Gastroesophageal sphincter (tissue), 4 donors: ENCODE data around the gene SLC39A11. TPM values are rescaled to one million over a fixed set of nuclear protein-coding genes. Genes with fewer than 3 reads are reported as not detected.

Experiments
- ATAC-seq: fragments of 150-250 bp; one replicate; pipeline ENCODE4 v1.9.1; 2016; ENCODE audit warnings: mild to moderate bottlenecking, moderate library complexity
- H3K27ac ChIP-seq, 4 donors: fragments of 200-600 bp; sonication (generic) in 3 of 4; 1 replicate in 3 of 4; 2 replicates in 1 of 4; pipeline ENCODE4 v1.5.1; 2016 to 2019
- H3K27me3 ChIP-seq: fragments of 200-600 bp; sonication (generic); one replicate; pipeline ENCODE4 v1.5.1; 2019
- H3K36me3 ChIP-seq, 2 donors: fragments of 200-600 bp; sonication (generic); one replicate each; pipeline ENCODE4 v1.5.1; 2019; ENCODE audit warnings: control low read depth in 1 of 2
- H3K4me1 ChIP-seq, 3 donors: fragments of 200-600 bp; sonication (generic); 1 replicate in 2 of 3; 2 replicates in 1 of 3; pipeline ENCODE4 v1.5.1; 2016 to 2019; ENCODE audit warnings: control low read depth in 2 of 3
- H3K4me3 ChIP-seq, 2 donors: fragments of 200-600 bp; sonication (generic); one replicate each; pipeline ENCODE4 v1.5.1; 2019; ENCODE audit warnings: mild to moderate bottlenecking in 1 of 2, moderate library complexity in 1 of 2
- H3K9me3 ChIP-seq, 3 donors: fragments of 200-600 bp; sonication (generic); one replicate each; pipeline ENCODE4 v1.5.1; 2017 to 2019; ENCODE audit warnings: control low read depth in 2 of 3
- CTCF ChIP-seq, 4 experiments: fragments of 200-600 bp in 2 of 4; fragments of 450-650 bp in 2 of 4; sonication (generic) in 1 of 4; IDR thresholded peaks; one replicate each; pipeline ENCODE4 v1.5.1; 2017 to 2019; ENCODE audit warnings: antibody characterized with exemption in 4 of 4, mild to moderate bottlenecking in 2 of 4, moderate library complexity in 2 of 4
- EP300 ChIP-seq: sonication (generic); formaldehyde crosslinking; IDR thresholded peaks from one replicate; pipeline ENCODE4 v1.6.1; 2017; ENCODE audit warnings: antibody characterized with exemption, mild to moderate bottlenecking
- POLR2A ChIP-seq, 2 donors: fragments of 450-650 bp; IDR thresholded peaks; one replicate each; pipeline ENCODE4 v1.6.1; 2017; ENCODE audit warnings: antibody characterized with exemption in 2 of 2, mild to moderate bottlenecking in 2 of 2, moderate library complexity in 1 of 2
- POLR2AphosphoS5 ChIP-seq: sonication (generic); formaldehyde crosslinking; IDR thresholded peaks from one replicate; pipeline ENCODE4 v1.6.1; 2017; ENCODE audit warnings: antibody characterized with exemption
- WGBS, 2 donors: methylation state at CpG; one replicate each; pipeline ENCODE4 v1.1.5; 2018; ENCODE audit warnings: low coverage in 1 of 2; 5-methylcytosine and 5-hydroxymethylcytosine counted together
- total RNA-seq, 4 donors: library from RNA; depleted of rRNA; stranded (reverse); fragments of >200 nt; gene quantifications; one replicate each; pipeline ENCODE4 v1.1.0, GENCODE V29; 2016

SLC39A11 gene
- total RNA-seq, 4 donors from 2014 or later = 11.6 to 16.8 (median 14.5) TPM

GRCh38 chr17:72617557-72617956 is 474.9 kb downstream of the SLC39A11 start:
- no peaks in the 10 kb centered on the region for H3K36me3 ChIP-seq
- H3K27me3 ChIP-seq = peaks cover 72% of the 10 kb centered on the region
- H3K4me3 ChIP-seq = no peak overlapping the region
- TF ChIP-seq CTCF (IDR thresholded peaks at IDR 0.05) (no peak), POLR2AphosphoS5 (no peak), EP300 (no peak), POLR2A (IDR thresholded peaks at IDR 0.05) (no peak)
- no peak for ATAC-seq
- no peaks in the 10 kb centered on the region for H3K4me1 ChIP-seq
- 40 to 49% methylated on average over 3 of the region's 6 CpGs for WGBS, 2 donors
- H3K9me3 ChIP-seq = no peaks in the 10 kb centered on the region
- H3K27ac ChIP-seq = peak overlapping the region in 2 of 4 donors; percentile 19 to 40

GRCh38 chr17:72616447-72616846 is 476.0 kb downstream of the SLC39A11 start:
- Histone ChIP-seq H3K27me3 (peaks cover 71% of the 10 kb centered on the region), H3K36me3 (no peaks in the 10 kb centered on the region), H3K4me3 (no peak overlapping the region), H3K4me1 (no peaks in the 10 kb centered on the region), H3K9me3 (no peaks in the 10 kb centered on the region), H3K27ac (peak overlapping the region in 1 of 4 donors; percentile 45)
- TF ChIP-seq POLR2A (IDR thresholded peaks at IDR 0.05) (no peak), EP300 (no peak), CTCF (IDR thresholded peaks at IDR 0.05) (no peak), POLR2AphosphoS5 (no peak)
- no peak for ATAC-seq
- 37% methylated on average over 2 of the region's 4 CpGs; no CpG with 5 or more reads in 1 of the 2 donors for WGBS, 2 donors

- Histone ChIP-seq H3K4me1 (no peaks in the 10 kb centered on the region), H3K4me3 (no peak overlapping the region), H3K36me3 (no peaks in the 10 kb centered on the region), H3K9me3 (no peaks in the 10 kb centered on the region), H3K27me3 (peaks cover 70% of the 10 kb centered on the region), H3K27ac (peak overlapping the region in 2 of 4 donors; percentile 45 to 53)
- ATAC-seq = no peak
- TF ChIP-seq POLR2AphosphoS5 = no peak
- TF ChIP-seq CTCF (IDR thresholded peaks at IDR 0.05) = no peak
- TF ChIP-seq EP300 = no peak
- no peak for TF ChIP-seq POLR2A (IDR thresholded peaks at IDR 0.05)
- WGBS, 2 donors = 41 to 46% methylated on average over 4 to 6 of the region's 6 CpGs
These were observed 476.9 kb downstream of the SLC39A11 start for GRCh38 chr17:72615627-72615991.

- no peak for ATAC-seq
- Histone ChIP-seq H3K27ac (peak overlapping the region in 3 of 4 donors; percentile 17 to 53 (median 45)), H3K27me3 (peaks cover 70% of the 10 kb centered on the region), H3K4me1 (no peaks in the 10 kb centered on the region), H3K9me3 (no peaks in the 10 kb centered on the region), H3K4me3 (no peak overlapping the region), H3K36me3 (no peaks in the 10 kb centered on the region)
- WGBS, 2 donors = 12 to 25% methylated on average over 10 to 18 of the region's 20 CpGs
- TF ChIP-seq POLR2AphosphoS5 = no peak
- TF ChIP-seq POLR2A (IDR thresholded peaks at IDR 0.05) = no peak
These were observed 477.4 kb downstream of the SLC39A11 start for GRCh38 chr17:72614871-72615626.

- no peaks in the 10 kb centered on the region for H3K4me1 ChIP-seq
- peaks cover 71% of the 10 kb centered on the region for H3K27me3 ChIP-seq
- no peak overlapping the region for H3K4me3 ChIP-seq
- no peaks in the 10 kb centered on the region for H3K36me3 ChIP-seq
- no peak for ATAC-seq
- 64 to 71% methylated on average over 3 to 4 of the region's 4 CpGs for WGBS, 2 donors
- H3K27ac ChIP-seq = peak overlapping the region in 2 of 4 donors; percentile 17 to 39
- TF ChIP-seq POLR2A (IDR thresholded peaks at IDR 0.05) (no peak), CTCF (IDR thresholded peaks at IDR 0.05) (no peak), POLR2AphosphoS5 (no peak), EP300 (no peak)
- no peaks in the 10 kb centered on the region for H3K9me3 ChIP-seq
These were observed 478.0 kb downstream of the SLC39A11 start for GRCh38 chr17:72614476-72614870.
